T1000 (cell line): ENCODE measurements around the gene NPR2.

Experiments
- DNase-seq: peaks from one replicate; lab custom pipeline; 2025; ENCODE audit warnings: mixed read lengths; lab: John Stamatoyannopoulos, UW

NPR2 gene

GRCh38 chr9:35763803-35764202 lies 27.6 kb upstream of the NPR2 start:
- no peak for DNase-seq

- no peak for DNase-seq
These were observed 24.4 kb upstream of the NPR2 start for GRCh38 chr9:35766997-35767396.

- DNase-seq = no peak
These were observed 23.9 kb upstream of the NPR2 start for GRCh38 chr9:35767458-35767857.

GRCh38 chr9:35769763-35770162 lies 21.6 kb upstream of the NPR2 start:
- DNase-seq = no peak

GRCh38 chr9:35771075-35771433 lies 20.3 kb upstream of the NPR2 start:
- DNase-seq = no peak

- DNase-seq = no peak
These were observed 19.9 kb upstream of the NPR2 start for GRCh38 chr9:35771534-35771933.

GRCh38 chr9:35771943-35772342 lies 19.4 kb upstream of the NPR2 start:
- no peak for DNase-seq

GRCh38 chr9:35774907-35775635 lies 16.3 kb upstream of the NPR2 start:
- DNase-seq = no peak

GRCh38 chr9:35776018-35776417 lies 15.4 kb upstream of the NPR2 start:
- no peak for DNase-seq

GRCh38 chr9:35778496-35778895 lies 12.9 kb upstream of the NPR2 start:
- no peak for DNase-seq

GRCh38 chr9:35781066-35781465 lies 10.3 kb upstream of the NPR2 start:
- no peak for DNase-seq

GRCh38 chr9:35783418-35783817 lies 8.0 kb upstream of the NPR2 start:
- DNase-seq = no peak

- no peak for DNase-seq
These were observed 1.9 kb upstream of the NPR2 start for GRCh38 chr9:35789541-35789940.

- DNase-seq = no peak
These were observed 1.4 kb upstream of the NPR2 start for GRCh38 chr9:35790025-35790384.

GRCh38 chr9:35790385-35791296 lies 750 bp upstream of the NPR2 start:
- no peak for DNase-seq

- DNase-seq = no peak
These were observed 828 bp downstream of the NPR2 start for GRCh38 chr9:35792024-35792813.

- no peak for DNase-seq
These were observed 1.4 kb downstream of the NPR2 start for GRCh38 chr9:35792826-35793225.

- no peak for DNase-seq
These were observed 2.1 kb downstream of the NPR2 start for GRCh38 chr9:35793461-35793860.

- DNase-seq = no peak
These were observed 4.3 kb downstream of the NPR2 start for GRCh38 chr9:35795695-35796094.

- DNase-seq = no peak
These were observed 6.1 kb downstream of the NPR2 start for GRCh38 chr9:35797311-35798109.

- no peak for DNase-seq
These were observed 7.4 kb downstream of the NPR2 start for GRCh38 chr9:35798658-35799374.
